GM23248 (cell line): ENCODE measurements around the gene SLC35G2. TPM values are rescaled to one million over a fixed set of nuclear protein-coding genes. Genes with fewer than 3 reads are reported as not detected.

Experiments
- DNase-seq: peaks from one replicate; pipeline ENCODE4 v3.0.0-alpha.2; 2015
- H2AFZ ChIP-seq: fragments of 200-600 bp; sonication (generic); 2 replicates; pipeline ENCODE4 v1.6.1; 2016; ENCODE audit warnings: antibody characterized with exemption
- H3F3A ChIP-seq: fragments of 200-600 bp; sonication (generic); 2 replicates; pipeline ENCODE4 v1.6.1; 2016; ENCODE audit warnings: mild to moderate bottlenecking, antibody characterized with exemption, mixed run types; ENCODE audit not compliant: insufficient read depth
- H3K27ac ChIP-seq: fragments of 200-600 bp; sonication (generic); 2 replicates; pipeline ENCODE4 v1.5.1; 2016; ENCODE audit warnings: mild to moderate bottlenecking
- H3K27me3 ChIP-seq: fragments of 200-600 bp; sonication (generic); replicated peaks from 2 replicates; pipeline ENCODE4 v1.6.1; 2016; ENCODE audit warnings: mild to moderate bottlenecking; ENCODE audit not compliant: insufficient read depth
- H3K36me3 ChIP-seq: fragments of 200-600 bp; sonication (generic); 2 replicates; pipeline ENCODE4 v1.6.1; 2016; ENCODE audit warnings: low read depth, mild to moderate bottlenecking
- H3K4me1 ChIP-seq: fragments of 200-600 bp; sonication (generic); 2 replicates; pipeline ENCODE4 v1.6.1; 2016; ENCODE audit warnings: mild to moderate bottlenecking; ENCODE audit not compliant: insufficient read depth
- H3K4me2 ChIP-seq: fragments of 200-600 bp; sonication (generic); one replicate; pipeline ENCODE4 v1.6.1; 2016; ENCODE audit warnings: mild to moderate bottlenecking; ENCODE audit not compliant: unreplicated experiment
- H3K4me3 ChIP-seq: fragments of 200-600 bp; sonication (generic); 2 replicates; pipeline ENCODE4 v1.5.1; 2016; ENCODE audit warnings: mild to moderate bottlenecking
- H3K79me2 ChIP-seq: fragments of 200-600 bp; sonication (generic); 2 replicates; pipeline ENCODE4 v1.6.1; 2016; ENCODE audit warnings: mild to moderate bottlenecking; ENCODE audit not compliant: insufficient read depth
- H3K9ac ChIP-seq: fragments of 200-600 bp; sonication (generic); 2 replicates; pipeline ENCODE4 v1.6.1; 2016; ENCODE audit warnings: mild to moderate bottlenecking
- H3K9me2 ChIP-seq: fragments of 200-600 bp; sonication (generic); 2 replicates; pipeline ENCODE4 v1.6.1; 2016; ENCODE audit warnings: mixed run types, mild to moderate bottlenecking, moderate library complexity; ENCODE audit not compliant: insufficient read depth
- H3K9me3 ChIP-seq: fragments of 200-600 bp; sonication (generic); one replicate; pipeline ENCODE4 v1.6.1; 2017; ENCODE audit warnings: low read depth
- H4K20me1 ChIP-seq: fragments of 200-600 bp; sonication (generic); 2 replicates; pipeline ENCODE4 v1.6.0; 2016; ENCODE audit not compliant: insufficient read depth
- EZH2 ChIP-seq: fragments of 200-600 bp; sonication (generic); IDR thresholded peaks from 2 replicates; pipeline ENCODE4 v1.6.1; 2018; ENCODE audit warnings: antibody characterized with exemption, mild to moderate bottlenecking; ENCODE audit not compliant: insufficient read depth, poor library complexity, severe bottlenecking
- EZH2phosphoT487 ChIP-seq: fragments of 200-600 bp; sonication (generic); IDR thresholded peaks from 2 replicates; pipeline ENCODE4 v1.6.1; 2018; ENCODE audit warnings: antibody characterized with exemption, moderate library complexity, mild to moderate bottlenecking, low read depth; ENCODE audit not compliant: insufficient read depth
- WGBS, 2 experiments: methylation state at CpG; one replicate each; pipeline ENCODE4 v1.1.6; 2015 to 2017; ENCODE audit warnings: low lambda C conversion rate in 2 of 2, low coverage in 1 of 2; ENCODE audit errors: missing lambda C conversion rate in 2 of 2; 5-methylcytosine and 5-hydroxymethylcytosine counted together
- in situ Hi-C: fragments of 300-500 bp; cut with MboI; formaldehyde crosslinking; loops from 2 replicates; pipeline ENCODE4 v1.15.0; 2020
- polyA plus RNA-seq: library from polyadenylated mRNA; unstranded; fragments of >200 nt; fragmentation: Nextera tagmentation; extraction: Ambion mirVana; gene quantifications from 2 replicates; pipeline ENCODE4 v1.2.1, GENCODE V29; 2016
- total RNA-seq: library from RNA; depleted of rRNA; stranded (reverse); fragments of >200 nt; shearing (Covaris generic); gene quantifications from 2 replicates; pipeline ENCODE4 v1.2.3, GENCODE V29; 2014; rRNA removed

Gene SLC35G2
- total and polyA plus RNA-seq, 2 experiments from 2014 or later, result 9.4 to 10.8 TPM

DNA sequence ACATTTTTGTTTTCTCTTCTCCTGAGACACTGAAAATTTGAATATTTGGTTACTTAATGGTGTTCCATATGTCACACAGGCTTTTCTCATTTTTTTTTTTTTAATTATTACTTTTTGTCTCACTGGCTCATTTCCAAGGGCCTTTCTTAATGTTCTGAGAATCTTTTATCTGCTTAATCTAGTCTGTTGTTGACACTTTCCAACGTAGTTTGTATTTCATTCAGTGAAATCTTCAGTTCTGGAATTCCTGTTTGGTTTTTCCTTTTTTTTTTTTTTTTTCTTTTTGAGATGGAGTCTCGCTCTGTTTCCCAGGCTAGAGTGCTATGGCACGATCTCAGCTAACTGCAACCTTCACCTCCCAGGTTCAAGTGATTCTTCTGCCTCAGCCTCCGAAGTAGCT lies 85.8 kb downstream of the SLC35G2 start:
- Histone ChIP-seq H3K79me2 (peaks cover 100% of the 10 kb centered on the region), H3K4me3 (no peak overlapping the region), H3K4me2 (no peak overlapping the region), H3K9ac (no peak overlapping the region), H2AFZ (no peak overlapping the region), H3K9me2 (no peaks in the 10 kb centered on the region), H3K27ac (no peak overlapping the region), H3K36me3 (no peaks in the 10 kb centered on the region; the same call in 1 of the 2 replicates), H3K4me1 (no peaks in the 10 kb centered on the region), H3K9me3 (no peaks in the 10 kb centered on the region), H3F3A (peaks cover 7% of the 10 kb centered on the region; the same call in 1 of the 2 replicates), H3K27me3 (no peaks in the 10 kb centered on the region), H4K20me1 (peaks cover 6% of the 10 kb centered on the region; the same call in 1 of the 2 replicates)
- in situ Hi-C loops, result no loop called here
- WGBS, 2 experiments, result 72 to 73% methylated on average over 4 of the region's 4 CpGs
- DNase-seq, result no peak
- TF ChIP-seq EZH2phosphoT487 (no peak), EZH2 (no peak)

Other genes with a start within 250 kb of the SLC35G2 start
- 39.7 and 41.7 TPM in 2 replicates for gene STAG1, start 66.7 kb upstream of the SLC35G2 start, total RNA-seq
- 21.1 and 22.7 TPM in 2 replicates for gene STAG1, start 66.7 kb upstream of the SLC35G2 start, polyA plus RNA-seq
- 42.4 and 42.6 TPM in 2 replicates for gene NCK1, start 43.1 kb downstream of the SLC35G2 start, total RNA-seq
- 38.4 and 43.2 TPM in 2 replicates for gene NCK1, start 43.1 kb downstream of the SLC35G2 start, polyA plus RNA-seq
- gene IL20RB, start 138.9 kb downstream of the SLC35G2 start, total RNA-seq, result 97.4 and 107 TPM in 2 replicates
- 72.5 TPM in 2 replicates for gene IL20RB, start 138.9 kb downstream of the SLC35G2 start, polyA plus RNA-seq